GM21515 (cell line): ENCODE data around the gene PDE5A.
"Not testable (repeated sequence)": the region's sequence is repeated elsewhere in the genome, so short reads cannot be mapped to it uniquely, and the experiment has no call there.

ENCODE experiments used
- ATAC-seq: cut with Tn5 transposase; IDR thresholded peaks from one replicate; pipeline ENCODE4 v1.9.1; 2021; ENCODE audit not compliant: unreplicated experiment

The PDE5A gene

DNA sequence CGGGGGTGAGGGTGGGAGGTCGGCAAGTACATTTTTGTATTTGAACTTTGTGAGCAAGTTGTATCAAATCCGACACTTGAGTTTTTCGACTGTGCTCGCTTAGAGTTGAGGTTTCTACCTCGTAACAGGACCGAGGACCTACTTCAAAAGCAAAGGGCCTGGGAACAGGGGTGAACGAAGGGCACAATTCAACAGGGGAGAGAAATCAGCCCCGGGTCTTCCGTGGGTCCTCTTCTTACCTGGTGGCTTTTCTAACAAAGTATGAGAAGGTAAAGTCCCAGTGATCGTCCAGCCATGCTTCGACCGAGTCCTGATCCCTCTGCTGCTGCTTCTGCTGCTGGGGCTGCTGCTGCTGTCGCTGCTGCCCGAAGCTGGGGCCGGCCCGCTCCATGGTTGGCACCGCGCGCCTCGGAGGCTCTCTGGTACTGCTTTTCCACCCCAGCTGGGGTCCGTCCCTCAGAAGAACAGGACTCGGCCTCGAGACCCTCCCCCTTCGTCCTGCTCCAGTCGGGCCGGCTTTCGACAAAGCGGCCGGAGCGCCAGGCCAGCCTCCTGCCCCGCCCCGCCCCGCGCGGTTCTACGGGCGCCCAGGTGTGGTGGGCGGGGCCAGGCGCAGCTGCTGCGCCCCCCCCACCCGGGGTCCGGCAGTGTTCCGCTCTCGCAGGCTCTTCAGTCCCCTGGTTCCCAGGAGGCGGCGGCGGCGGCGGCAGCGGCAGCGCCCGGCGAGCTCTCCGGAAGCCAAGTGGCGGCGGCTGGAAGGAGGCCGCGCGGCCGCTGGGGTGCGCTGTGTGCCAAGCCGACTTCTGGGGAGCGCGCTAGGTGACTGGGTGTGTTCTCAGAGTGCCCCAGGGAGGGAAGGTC lies at the start of gene PDE5A:
TSS of gene PDE5A (minus strand) at position 524 of the 861 bp plus-strand sequence. CDS start at position 391, 133 bp downstream.
- peak; percentile 95 for ATAC-seq

DNA sequence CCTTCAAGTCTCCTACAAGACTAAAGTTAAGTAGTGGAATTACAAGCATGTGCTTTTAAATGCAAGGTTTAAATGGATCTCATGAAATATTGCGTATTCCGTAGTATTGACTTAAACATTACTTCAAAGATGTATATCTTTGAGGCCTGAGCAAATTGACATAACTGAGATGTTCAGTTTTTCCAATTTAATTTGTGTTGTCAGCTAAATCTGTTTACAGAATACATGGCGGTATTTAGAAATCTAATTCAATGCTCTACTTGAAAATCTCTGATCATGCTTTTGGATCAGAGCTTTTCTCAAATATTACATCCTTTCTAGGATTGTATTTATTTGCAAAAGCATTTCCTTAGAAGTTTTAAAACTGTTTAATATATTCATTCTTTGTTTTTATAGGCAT lies 47.5 kb upstream of the PDE5A start:
- no peak for ATAC-seq

DNA sequence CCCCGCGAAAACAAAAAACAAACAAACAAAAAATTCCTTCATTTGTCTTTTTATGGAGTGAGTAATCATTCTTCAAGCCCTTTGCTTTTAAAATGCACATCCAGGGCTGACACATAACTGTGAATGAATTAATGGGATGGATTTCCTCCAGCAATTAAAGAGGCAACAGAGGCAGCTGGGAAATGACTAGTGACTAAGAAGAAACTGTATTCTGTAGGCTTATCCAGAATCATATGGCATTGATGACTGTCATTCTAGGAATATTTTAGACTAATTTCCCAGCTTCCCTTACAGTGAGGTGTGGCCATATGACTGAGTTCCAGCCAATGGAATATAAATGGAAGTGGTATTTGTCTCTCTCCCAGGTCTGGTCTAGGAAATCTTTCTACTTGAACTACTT lies 46.8 kb upstream of the PDE5A start:
- no peak for ATAC-seq

GRCh38 chr4:119672938-119673337 lies 44.3 kb upstream of the PDE5A start:
- no peak for ATAC-seq

DNA sequence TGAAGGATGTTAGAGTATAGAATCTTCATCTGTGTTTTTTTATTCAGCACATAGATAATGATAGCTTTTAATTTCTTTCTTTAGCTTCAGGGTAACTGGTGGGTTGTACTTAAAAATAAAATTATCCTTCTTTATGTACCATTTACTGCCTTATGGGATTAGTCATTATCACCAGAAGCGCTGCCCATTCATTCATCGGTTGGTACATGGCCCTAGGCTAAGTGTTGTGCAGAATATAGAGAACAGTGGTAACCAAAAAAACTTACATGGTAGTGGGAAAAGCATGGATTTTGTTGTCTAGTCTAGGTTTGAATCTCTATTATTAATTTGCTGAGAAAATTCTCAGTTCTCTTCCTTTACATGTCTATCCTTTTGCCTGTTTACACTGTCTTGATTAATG lies 43.5 kb upstream of the PDE5A start:
- no peak for ATAC-seq

DNA sequence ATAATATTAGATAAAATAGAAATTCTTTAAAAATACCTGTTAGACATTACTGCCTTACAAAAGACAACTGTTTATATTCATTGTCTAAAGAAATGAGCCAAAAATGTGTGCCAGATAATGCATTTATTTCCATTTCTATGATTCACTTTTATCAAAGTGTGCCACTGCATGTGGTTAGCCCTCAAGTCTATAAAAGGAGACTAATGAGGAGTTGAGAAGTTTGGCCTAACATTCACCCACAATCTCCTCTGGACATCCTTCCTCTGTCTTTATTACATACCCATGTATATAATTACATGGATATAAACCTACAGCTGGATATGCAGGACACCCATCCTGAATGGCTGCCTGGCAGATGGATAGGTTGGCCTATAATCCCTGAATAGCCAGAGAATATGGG lies 42.6 kb upstream of the PDE5A start:
- no peak for ATAC-seq

- no peak for ATAC-seq
These were observed 39.2 kb upstream of the PDE5A start for GRCh38 chr4:119667802-119668201.

DNA sequence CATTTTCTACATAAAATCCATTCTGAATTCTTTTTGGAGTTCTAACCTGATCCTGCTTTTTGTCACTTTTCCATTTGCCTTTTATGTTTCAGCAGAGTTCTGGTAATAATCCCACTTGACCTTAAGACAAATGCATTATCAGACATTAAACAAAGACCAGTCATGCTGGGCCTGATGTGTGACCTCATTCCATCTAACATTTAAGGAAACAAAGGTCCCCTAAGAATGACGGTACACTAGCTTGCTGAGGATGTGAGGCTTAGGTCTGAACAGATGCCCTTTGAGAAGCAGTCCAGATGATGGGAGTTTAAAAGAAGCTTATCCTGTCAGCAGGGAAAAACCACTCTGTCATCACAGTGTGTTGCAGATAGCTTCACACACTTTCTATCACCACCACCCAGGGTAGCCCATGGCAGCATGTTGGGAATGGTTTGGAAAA lies 38.1 kb upstream of the PDE5A start:
- no peak for ATAC-seq

DNA sequence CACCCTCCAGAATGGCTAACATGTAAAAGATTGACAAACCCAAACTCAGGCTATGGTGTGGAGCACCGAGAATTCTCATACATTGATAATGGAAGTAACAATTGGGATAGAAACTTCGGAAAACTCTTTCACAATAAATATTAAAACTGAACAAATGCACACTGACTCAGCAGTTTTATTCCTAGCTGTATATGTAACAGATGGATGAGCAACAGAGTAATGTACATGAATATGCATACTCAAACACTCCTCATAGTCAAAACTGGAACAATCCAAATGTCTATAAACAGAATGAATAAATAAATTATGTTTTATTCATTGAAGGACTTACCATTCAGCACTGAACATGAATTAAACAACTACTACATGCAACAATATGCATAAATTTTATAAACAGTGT lies 37.1 kb upstream of the PDE5A start:
- ATAC-seq: no peak

DNA sequence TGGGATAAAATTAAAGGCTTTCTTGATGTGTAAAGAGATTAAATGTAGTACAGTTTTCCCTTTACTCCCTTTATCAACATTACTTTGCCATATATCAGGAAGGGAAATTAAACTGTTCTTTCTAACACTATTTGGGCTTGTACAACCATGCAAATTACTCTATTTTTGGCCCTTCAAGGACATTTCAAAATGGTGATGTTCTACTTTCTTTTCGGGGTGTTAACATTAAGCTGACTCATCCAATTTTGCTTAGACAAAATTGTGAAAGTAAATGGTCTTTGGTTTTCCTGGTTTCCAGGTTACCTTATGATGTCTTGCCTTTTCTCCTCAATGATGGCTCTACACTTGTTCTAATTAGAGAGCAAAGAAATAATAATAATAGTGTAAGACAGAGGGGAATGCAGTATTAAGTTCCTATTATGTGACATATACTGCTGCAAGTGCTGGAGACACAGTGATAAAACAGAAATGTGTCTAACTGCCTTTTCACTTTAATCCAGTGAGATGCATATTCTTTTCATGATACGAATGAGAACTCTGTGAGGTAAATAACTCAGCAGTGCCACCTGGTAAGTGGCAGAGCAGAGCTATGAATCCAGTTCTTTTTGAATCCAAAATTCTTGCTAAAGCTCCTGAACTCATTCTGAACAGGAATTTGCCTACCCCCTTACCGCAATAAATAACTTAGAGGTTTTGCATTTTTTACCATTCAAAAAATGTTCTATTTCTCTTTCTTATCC lies 35.7 kb upstream of the PDE5A start:
- ATAC-seq: no peak

DNA sequence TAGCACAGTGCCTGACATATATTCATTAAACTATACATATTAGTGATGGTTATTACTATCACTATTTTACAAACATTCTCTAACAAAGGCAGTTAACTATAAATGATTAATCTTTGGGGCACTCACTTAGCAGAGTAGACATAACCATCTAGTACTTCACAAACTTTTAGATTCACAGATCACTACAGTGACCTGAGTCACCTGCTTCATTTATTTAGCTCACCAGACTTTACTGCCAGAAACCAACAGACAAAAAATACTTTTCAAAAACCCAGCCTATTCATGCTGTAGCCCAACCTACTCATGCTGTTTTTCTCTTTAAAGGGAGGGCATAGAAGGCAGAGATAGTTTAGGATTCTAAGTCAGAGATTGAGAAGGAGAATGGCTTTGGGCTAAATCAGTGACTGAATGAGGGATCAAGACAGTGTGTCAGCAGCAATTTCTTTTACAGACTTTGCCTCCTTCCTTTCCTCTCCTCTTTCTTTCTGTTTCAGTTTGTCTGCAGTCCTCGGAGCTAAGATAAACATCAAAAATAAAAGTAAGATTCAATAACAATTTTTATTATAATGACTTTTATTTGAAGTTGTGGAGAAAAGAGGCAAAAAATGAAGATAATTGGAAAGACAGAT lies 34.7 kb upstream of the PDE5A start:
- peak; percentile 50 for ATAC-seq

DNA sequence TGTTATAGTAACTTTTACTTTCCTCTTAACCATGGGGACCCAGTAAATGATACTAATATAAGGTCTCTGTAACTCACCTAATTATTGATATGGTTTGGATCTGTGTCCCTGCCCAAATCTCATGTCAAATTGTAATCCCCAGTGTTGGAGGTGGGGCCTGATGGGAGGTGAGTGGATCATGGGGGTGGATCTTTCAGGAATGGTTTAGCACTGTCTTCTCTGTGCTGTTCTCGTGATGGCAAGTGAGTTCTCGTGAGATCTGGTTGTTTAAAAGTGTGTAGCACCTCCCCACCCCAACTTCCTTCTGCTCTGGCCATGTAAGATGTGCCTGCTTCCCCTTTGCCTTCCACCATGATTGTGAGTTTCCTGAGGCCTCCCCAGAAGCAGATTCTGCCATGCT lies 34.0 kb upstream of the PDE5A start:
- ATAC-seq: not testable (repeated sequence)

DNA sequence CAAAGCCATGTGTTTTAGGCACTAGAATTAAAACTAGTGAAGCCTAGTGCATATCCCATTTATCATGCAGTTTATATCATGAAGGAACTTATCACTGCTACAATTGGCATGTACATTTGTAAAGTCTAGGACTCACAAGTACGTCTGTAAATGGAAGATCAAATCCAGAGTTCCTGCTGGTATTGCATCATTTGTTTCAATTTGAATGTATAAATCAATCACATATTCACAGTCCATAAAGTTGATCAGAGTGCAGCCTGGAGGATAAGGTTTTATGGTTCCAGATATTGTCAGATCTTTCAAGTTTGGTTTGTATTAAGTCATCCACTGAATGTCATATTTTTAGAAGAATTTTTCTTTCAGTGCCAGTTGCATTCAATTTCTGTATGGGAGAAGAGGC lies 32.6 kb upstream of the PDE5A start:
- no peak for ATAC-seq

GRCh38 chr4:119659576-119659975 lies 31.0 kb upstream of the PDE5A start:
- no peak for ATAC-seq

DNA sequence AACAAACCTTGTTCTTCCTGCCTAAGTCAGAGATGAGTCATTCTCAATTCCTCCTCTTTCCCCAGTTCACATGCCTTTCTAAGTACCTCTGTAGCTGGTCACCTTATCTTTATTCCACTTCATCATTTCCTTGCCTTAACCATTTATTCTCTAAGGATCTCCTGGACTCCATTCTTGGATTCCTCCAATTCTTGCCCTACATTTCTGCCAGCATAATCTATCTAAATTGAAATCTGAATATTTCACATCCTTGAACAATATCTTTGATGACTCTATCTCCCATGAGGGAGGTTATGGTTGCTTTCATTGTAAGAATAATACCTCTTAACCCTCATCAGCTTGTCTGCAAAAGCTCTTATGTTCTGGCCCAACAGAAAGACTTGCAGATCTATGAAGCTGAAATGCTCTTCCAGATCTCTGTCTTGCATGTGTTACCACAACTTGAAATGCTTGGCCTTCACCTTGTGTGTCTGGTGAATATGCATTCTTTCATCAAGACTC lies 28.6 kb upstream of the PDE5A start:
- ATAC-seq: no peak

GRCh38 chr4:119656342-119656741 lies 27.7 kb upstream of the PDE5A start:
- no peak for ATAC-seq

DNA sequence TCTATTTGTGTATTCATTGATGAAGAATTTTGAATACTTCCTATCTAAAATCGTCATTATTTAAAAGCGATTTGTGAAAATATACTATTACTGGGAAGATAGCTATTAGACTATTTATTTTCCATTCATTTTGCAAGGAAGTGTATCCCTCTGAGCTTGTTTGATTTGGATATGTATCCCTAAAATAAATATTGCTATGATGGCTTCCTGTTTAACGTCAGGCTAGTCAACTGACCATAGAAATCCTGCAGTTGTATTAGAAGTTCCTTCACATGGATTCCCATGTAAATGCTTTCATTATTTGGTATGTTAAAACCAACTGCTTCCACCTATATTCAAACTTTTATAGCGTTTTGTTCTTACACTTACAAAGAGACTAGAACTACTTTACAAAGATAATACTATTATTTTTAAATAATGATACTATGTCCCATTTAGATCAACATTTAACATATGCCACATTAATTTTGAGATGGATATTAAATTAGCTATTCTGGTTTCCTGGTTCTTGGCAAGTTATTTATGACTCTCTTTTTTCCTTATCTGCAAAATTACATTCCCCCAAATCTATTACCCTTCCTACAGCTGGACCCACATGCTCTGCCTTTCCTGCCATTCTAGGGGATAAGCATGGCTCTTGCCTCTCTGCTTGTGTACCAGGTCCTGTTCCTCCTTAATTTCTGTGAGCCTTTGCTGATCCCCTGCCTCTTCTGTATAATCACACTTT lies 26.7 kb upstream of the PDE5A start:
- no peak for ATAC-seq

GRCh38 chr4:119653990-119654389 lies 25.4 kb upstream of the PDE5A start:
- no peak for ATAC-seq

DNA sequence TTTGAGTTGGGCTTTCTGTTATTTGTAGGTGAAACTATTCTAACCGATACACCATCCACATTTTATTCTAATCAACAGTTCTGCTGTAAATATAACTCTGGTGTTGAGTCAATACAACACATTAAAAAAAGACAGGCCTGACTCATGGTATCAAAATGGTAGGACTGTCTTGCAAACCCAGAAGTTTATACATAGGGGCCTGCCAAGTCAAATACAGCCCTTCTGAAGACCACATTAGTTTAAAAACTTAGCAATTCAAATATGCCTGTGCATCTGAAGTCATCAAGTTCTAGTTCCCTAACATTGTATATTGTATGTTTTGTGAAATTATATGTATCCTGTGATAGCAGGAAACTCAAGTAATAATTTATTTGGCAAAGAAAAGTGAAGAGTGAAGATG lies 24.4 kb upstream of the PDE5A start:
- no peak for ATAC-seq

- no peak for ATAC-seq
These were observed 19.8 kb upstream of the PDE5A start for GRCh38 chr4:119648398-119648797.

DNA sequence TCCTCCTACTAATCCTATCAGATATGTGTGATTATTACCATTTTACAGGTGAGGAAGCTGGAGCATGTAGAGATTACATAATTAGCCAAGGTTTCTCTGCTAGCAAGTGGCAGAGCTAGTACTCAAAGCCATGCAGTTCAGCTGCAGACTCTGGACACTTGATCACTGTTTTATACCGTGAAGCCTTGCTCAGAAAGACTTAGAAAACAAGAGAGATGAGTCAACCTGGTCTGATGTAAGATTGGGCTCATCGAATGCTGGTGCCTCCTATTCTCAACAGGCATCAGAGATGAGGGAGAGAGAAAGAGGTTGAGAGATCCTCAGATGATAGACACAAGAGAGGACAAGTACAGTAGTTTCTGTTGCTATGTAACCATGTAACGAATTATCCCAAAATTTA lies 19.0 kb upstream of the PDE5A start:
- ATAC-seq: no peak
